Activated gamma-delta T cell treated with anti-CD3 and anti-CD28 coated beads, Interleukin-2, amount 50 U/mL, for 16 hours (primary cell): ENCODE measurements around the gene TBC1D4.

Experiments used
- DNase-seq: peaks from one replicate; pipeline ENCODE4 v3.0.0-alpha.2; 2020; ENCODE audit warnings: low read depth

The TBC1D4 gene, protein sequence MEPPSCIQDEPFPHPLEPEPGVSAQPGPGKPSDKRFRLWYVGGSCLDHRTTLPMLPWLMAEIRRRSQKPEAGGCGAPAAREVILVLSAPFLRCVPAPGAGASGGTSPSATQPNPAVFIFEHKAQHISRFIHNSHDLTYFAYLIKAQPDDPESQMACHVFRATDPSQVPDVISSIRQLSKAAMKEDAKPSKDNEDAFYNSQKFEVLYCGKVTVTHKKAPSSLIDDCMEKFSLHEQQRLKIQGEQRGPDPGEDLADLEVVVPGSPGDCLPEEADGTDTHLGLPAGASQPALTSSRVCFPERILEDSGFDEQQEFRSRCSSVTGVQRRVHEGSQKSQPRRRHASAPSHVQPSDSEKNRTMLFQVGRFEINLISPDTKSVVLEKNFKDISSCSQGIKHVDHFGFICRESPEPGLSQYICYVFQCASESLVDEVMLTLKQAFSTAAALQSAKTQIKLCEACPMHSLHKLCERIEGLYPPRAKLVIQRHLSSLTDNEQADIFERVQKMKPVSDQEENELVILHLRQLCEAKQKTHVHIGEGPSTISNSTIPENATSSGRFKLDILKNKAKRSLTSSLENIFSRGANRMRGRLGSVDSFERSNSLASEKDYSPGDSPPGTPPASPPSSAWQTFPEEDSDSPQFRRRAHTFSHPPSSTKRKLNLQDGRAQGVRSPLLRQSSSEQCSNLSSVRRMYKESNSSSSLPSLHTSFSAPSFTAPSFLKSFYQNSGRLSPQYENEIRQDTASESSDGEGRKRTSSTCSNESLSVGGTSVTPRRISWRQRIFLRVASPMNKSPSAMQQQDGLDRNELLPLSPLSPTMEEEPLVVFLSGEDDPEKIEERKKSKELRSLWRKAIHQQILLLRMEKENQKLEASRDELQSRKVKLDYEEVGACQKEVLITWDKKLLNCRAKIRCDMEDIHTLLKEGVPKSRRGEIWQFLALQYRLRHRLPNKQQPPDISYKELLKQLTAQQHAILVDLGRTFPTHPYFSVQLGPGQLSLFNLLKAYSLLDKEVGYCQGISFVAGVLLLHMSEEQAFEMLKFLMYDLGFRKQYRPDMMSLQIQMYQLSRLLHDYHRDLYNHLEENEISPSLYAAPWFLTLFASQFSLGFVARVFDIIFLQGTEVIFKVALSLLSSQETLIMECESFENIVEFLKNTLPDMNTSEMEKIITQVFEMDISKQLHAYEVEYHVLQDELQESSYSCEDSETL (N-terminal part only)

GRCh38 chr13:75482070-75482819 lies at the start of gene TBC1D4:
TSS of gene TBC1D4 (minus strand) at chr13:75482169. CDS start at chr13:75481767, 402 bp downstream.
- DNase-seq, result peak; percentile 19

DNA sequence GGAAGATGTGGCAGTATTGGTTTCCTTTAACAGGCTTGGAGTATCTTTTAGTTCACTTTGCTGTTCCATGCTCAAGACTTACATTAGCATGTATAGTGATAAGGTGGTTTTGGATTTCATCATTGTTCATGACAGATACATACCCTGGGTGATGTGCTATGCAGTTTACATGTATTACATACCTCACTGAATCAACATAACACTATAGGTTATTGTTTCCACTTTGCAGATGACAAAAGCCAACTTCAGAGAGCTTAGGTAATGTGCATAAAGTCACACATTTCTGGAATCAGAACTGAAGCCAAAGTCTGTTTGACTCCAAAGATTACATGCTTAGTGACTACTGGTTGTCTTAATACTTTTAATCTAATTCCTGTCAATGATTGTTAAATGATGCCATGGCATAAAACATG lies 48.6 kb upstream of the TBC1D4 start:
- DNase-seq, result no peak

GRCh38 chr13:75521956-75522355 lies 40.0 kb upstream of the TBC1D4 start:
- no peak for DNase-seq

GRCh38 chr13:75518439-75519088 lies 36.6 kb upstream of the TBC1D4 start:
- DNase-seq, result no peak

DNA sequence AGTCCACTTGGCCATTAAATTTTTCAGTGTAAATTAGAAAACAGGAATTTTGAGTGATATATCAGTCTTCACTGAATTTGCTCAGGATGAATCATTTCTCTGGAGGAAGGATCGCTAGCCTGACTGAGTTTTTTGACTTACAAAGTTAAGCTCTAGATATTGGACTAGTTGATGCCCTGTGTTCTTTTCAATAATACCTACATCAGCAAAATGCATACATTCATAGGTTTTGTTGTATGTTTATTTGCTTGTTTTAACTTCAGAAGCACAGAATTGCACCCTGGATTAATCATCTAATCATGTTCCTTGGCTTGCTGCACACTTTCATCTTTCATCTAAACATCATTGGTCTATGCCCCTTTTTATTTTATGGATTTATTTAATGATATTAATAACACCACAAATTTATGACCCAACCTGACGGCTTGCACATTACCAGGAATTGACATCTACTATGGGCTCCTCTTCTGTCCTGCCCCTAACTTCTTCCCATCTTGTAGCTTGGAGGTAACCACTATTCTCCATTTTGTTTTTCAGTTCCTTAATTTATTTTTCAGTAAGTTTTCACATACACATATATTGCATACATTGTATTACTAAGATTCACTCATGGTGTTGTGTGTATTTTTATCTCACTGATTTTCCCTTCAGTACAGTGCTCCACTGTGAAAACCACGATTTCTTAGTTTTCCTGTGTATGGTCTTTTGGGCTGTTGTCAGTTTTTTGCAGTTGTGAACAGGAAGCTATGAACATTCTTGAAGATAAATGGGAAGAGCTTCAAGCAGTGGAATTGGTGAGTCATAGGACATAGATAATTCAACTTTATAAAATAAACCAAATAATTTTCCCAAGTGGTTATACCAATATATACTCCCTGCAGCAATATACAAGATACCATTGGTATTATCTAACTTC lies 32.4 kb upstream of the TBC1D4 start:
- DNase-seq, result no peak

DNA sequence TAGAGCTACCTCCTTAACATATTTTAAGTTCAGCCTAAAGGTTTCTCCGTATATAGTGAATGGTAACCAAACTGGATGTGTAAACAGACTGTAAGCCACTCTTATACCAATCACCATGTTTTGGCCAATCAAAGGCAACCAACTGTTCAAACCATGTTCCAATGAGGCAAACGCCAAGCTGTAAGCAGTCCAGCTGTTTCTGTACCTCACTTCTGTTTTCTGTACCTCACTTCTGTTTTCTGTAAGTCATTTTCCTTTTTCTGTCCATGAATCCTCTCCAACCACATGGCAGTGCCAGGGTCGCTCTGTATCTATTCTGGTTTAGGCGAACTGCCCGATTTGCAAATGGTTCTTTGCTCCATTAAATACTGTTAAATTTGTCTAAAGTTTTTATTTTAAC lies 31.3 kb upstream of the TBC1D4 start:
- no peak for DNase-seq

GRCh38 chr13:75512253-75512652 lies 30.3 kb upstream of the TBC1D4 start:
- DNase-seq, result no peak

DNA sequence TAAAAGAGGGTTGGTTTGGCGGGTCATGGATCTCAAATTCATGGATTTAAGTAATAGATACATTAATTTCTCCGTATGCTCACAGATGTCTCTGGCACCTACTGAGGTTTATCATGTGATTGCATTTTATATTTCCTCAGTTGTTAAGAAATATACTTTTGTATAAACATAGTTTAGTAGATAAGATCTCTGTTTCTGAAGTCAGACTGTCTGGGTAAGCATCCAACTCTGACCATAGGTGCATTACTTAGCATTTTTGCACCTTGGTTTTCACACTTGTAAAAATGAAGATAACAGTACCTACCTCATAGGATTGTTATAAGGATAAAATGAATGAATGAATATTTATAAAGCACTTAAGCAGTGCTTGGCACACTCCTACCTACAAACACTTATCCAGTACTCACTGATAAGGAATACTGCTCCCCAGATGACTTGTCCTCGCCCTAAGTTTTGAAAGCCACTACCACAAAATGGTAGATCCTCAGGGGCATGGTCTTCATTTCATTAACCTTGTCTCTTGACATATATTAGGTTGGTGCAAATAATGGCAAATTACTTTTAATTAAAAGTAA lies 29.2 kb upstream of the TBC1D4 start:
- DNase-seq, result no peak

DNA sequence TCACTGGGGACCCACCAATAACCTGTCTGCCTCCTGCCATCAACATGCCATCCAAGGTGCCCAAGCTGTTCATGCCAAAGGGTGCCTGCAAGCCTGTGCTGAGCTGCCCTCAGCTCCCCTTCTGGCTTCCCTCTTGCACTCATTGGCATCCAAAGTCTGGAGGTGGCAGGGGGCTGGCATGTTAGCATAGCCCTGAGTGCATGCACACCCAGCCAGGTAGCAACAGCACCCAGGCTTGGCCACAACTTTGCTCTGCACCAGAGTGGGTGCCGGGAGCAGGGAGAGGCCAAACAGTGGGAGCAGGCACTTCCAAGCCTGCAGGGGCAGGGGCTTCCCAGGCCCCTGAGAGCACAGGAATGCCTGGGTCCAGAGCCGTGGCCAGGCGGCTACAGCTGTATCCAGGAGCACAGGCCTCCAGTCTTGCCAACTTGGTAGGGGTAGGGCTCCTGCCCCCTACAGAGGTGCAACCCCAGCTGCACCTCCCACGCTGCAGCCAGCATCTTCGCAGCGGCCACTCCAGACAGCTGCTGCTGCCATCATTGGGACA lies 26.1 kb upstream of the TBC1D4 start:
- DNase-seq, result no peak

DNA sequence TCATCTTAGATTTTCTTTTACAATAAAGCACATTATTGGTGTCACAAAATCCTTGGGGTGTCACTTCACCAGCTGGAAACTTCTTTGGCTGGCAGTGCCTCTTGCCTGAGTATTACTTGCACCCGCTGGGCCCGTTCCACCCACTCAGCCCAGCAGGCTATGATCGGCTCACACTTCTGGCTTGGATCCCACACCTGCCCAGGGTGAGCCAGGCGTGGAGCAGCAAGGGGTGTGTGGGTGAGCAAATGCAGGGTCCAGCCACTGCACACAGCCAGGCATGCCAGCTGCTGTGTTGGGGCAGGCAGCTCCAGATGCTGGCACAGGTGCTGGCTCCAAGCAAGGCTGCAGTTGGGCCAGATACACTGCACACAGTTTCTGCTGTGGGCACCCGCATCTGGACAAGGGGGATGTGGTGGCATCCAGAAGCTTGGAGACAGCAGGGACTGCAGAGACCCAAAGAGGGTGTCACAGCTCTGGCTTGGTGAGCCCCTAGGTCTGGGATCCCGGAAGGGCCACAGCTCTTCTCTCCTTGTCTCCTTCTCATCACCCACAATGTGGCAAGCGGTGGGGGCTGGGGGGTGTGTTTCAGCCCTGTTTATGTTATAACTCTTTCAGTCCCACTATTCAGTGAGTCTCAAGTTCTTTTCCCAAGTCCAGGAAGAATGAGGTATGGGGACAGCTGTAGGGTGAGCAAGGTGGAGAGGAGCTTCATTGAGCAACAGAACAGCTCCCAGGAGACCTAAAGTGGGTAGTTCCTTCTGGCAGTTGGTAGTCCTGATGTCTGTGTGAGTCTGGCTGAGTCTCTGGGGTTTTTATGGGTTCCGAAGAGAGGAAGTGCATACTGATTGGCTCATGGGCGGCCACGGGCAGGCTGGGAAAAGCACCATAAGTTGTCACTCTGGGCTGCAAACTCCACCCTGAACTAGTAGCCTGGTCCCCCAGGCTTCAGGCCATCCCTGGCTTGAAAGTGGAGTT lies 25.3 kb upstream of the TBC1D4 start:
- no peak for DNase-seq

- no peak for DNase-seq
Observed at GRCh38 chr13:75506018-75506417, 24.0 kb upstream of the TBC1D4 start.

DNA sequence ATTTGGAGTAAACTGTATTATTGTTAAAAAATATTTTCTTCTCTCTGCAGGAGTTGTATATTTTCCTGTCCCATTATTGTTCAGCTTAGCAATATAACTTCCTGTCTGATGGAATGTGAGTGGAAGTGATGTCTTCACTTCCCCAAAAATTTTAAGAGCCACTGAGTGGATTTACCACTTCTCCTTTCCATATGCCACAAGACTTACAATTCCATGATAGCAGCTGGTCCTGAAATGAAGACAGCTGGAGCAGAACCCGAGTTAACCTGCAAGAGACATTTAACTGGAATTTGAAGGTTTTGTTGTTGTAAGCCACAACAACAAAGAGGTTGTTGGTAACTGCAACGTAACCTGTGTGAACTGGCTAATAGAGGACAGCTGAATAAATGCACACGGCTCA lies 23.4 kb upstream of the TBC1D4 start:
- no peak for DNase-seq

- no peak for DNase-seq
Observed at GRCh38 chr13:75495938-75496337, 14.0 kb upstream of the TBC1D4 start.

DNA sequence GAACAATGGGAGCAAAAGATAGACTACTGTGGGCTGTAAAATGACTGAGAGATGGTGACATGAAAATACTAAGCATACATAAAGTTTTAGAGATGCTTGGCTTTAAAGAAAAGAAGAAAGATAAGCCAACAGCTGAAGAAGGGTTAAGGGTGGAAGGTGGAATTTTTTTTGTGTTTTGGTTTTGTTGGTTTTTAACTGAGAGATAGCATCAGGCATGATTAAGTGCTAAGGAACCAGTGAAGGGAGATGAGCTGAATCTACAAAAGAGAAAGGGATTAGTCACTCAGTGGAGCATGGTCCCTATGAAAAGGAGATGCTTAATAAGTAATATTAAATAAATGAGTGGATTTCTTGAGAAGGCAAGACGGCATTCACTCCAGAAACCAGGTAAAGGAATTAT lies 12.5 kb upstream of the TBC1D4 start:
- no peak for DNase-seq

DNA sequence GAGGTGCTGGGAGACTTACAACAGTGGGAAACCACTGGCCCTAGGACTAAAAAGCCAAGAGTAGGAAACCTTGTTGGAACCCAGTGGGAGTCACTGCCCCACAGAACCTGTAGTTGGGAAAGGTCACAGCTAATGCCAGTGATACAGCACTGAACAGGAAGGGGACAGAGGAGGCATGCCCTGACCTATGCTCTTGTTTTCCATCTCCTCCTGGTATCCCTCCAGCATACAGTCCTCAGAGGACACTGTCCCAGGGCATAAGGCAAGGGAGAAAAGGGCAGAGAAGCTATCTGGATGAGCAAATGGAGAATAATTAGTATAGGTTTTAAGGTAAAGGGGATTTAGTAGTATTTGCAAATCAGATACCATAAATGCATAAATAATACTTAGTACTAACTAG lies 11.2 kb upstream of the TBC1D4 start:
- no peak for DNase-seq

DNA sequence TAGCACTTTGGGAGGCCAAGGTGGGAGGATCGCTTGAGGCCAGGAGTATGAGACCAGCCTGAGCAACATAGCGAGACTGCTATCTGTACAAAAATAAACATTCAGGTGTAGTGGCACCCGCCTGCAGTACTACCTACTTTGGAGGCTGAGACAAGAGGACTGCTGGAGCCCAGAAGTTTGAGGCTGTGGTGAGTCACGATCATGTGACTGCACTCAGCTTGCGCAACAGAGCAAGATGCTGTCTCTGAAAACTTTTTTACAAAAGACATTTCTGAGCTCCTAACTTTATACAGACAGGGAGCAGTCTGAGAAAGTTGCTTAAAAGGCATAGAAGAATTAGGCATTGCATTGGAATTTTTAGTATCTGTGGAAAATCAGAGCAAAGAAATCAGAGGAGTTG lies 10.4 kb upstream of the TBC1D4 start:
- no peak for DNase-seq

- DNase-seq, result no peak
Observed at GRCh38 chr13:75491376-75491775, 9.4 kb upstream of the TBC1D4 start.
